Hepatocyte (in vitro differentiated cells): ENCODE measurements around the gene TCHP.

Experiments
- EZH2 ChIP-seq: fragments of 200-600 bp; sonication (generic); IDR thresholded peaks from 2 replicates; pipeline ENCODE4 v1.6.1; 2016; ENCODE audit warnings: antibody characterized with exemption, mild to moderate bottlenecking, borderline replicate concordance
- EZH2phosphoT487 ChIP-seq: fragments of 200-600 bp; sonication (generic); IDR thresholded peaks from one replicate; pipeline ENCODE4 v1.6.1; 2018; ENCODE audit warnings: antibody characterized with exemption, mild to moderate bottlenecking, low read depth, moderate library complexity; ENCODE audit not compliant: unreplicated experiment, severe bottlenecking
- TF ChIP-seq, protein P1 (sequence below): fragments of 200-600 bp; sonication (generic); IDR thresholded peaks from 2 replicates; pipeline ENCODE4 v1.5.1; 2016; ENCODE audit warnings: antibody characterized with exemption, mild to moderate bottlenecking; ENCODE audit not compliant: poor library complexity

DNA sequence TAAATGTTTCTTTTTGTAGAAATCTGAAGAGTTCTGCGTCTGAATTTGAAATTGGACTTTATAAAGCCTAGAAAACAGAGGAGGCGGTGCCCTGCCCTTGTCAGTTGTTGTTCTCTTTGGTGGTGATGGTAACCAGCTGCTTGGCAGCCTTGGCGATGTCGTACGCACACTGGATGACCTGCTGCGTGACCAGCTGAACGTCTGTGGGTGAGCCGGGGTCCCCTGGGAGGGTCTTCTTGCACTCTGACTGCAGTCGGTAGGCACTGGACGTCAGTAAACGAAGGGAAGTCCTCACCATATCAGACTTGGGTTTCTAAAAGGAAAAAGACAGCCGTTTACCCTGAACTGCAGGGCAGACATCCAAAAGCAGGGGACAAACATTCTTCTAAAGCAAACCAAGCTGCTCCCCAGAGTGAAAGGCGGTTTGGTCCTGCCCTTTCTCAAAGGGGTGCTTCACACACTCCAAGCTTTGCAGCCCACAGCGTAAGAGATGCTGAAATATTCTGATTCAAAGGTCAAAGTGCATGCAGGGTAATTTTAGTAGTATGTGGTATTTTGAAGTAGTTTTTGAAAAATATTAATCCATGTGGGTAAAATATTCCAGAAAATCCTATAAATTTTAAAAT is 32.9 kb downstream of the TCHP start:
- TF ChIP-seq, protein P1, sequence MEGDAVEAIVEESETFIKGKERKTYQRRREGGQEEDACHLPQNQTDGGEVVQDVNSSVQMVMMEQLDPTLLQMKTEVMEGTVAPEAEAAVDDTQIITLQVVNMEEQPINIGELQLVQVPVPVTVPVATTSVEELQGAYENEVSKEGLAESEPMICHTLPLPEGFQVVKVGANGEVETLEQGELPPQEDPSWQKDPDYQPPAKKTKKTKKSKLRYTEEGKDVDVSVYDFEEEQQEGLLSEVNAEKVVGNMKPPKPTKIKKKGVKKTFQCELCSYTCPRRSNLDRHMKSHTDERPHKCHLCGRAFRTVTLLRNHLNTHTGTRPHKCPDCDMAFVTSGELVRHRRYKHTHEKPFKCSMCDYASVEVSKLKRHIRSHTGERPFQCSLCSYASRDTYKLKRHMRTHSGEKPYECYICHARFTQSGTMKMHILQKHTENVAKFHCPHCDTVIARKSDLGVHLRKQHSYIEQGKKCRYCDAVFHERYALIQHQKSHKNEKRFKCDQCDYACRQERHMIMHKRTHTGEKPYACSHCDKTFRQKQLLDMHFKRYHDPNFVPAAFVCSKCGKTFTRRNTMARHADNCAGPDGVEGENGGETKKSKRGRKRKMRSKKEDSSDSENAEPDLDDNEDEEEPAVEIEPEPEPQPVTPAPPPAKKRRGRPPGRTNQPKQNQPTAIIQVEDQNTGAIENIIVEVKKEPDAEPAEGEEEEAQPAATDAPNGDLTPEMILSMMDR = no peak
- TF ChIP-seq EZH2 (no peak), EZH2phosphoT487 (no peak)
